K562 (cell line): Measurements from ENCODE around the gene SREBF1. TPM values are rescaled to one million over a fixed set of nuclear protein-coding genes. Genes with fewer than 3 reads are reported as not detected.

ENCODE experiments used
- ARNT ChIP-seq, 2 experiments: fragments of 450-650 bp; IDR thresholded peaks; 2 replicates each; pipeline ENCODE4 v1.6.1; 2016; ENCODE audit warnings: mild to moderate bottlenecking in 1 of 2
- ATF1 ChIP-seq, 2 experiments: fragments of 450-650 bp in 1 of 2; IDR thresholded peaks; 2 replicates each; pipeline ENCODE4 v1.6.1; 2016; ENCODE audit warnings: missing compliant biosample characterization in 1 of 2, missing genetic modification characterization in 1 of 2
- DNMT1 ChIP-seq: fragments of 450-650 bp; IDR thresholded peaks from 2 replicates; pipeline ENCODE4 v1.6.1; 2016; ENCODE audit warnings: antibody characterized with exemption, mild to moderate bottlenecking
- EP300 ChIP-seq: IDR thresholded peaks from 2 replicates; pipeline ENCODE4 v1.6.1; 2012; ENCODE audit warnings: low read length, improper control_type of control experiment
- NR4A1 ChIP-seq, 2 experiments: fragments of 250-450 bp in 1 of 2; fragments of 450-650 bp in 1 of 2; sonication (Bioruptor Pico) in 1 of 2; IDR thresholded peaks; 2 replicates each; pipeline versions ENCODE4 v1.4.0 to v1.6.1; 2016 to 2020; ENCODE audit warnings: mild to moderate bottlenecking in 2 of 2, missing compliant biosample characterization in 1 of 2, missing genetic modification characterization in 1 of 2, moderate library complexity in 1 of 2
- SMAD3 ChIP-seq: fragments of 450-650 bp; formaldehyde crosslinking; conservative IDR thresholded peaks from 2 replicates; pipeline ENCODE4 v1.4.0; 2020; ENCODE audit warnings: mild to moderate bottlenecking
- ZBTB11 ChIP-seq, 3 experiments: fragments of 200-800 bp in 1 of 3; fragments of 250-450 bp in 1 of 3; fragments of 450-650 bp in 1 of 3; sonication (Bioruptor Pico) in 1 of 3; sonication (Bioruptor generic) in 1 of 3; formaldehyde crosslinking in 1 of 3; IDR thresholded peaks; 2 replicates each; pipeline versions ENCODE4 v1.6.1 to v1.8.0; 2016 to 2022; ENCODE audit warnings: mild to moderate bottlenecking in 2 of 3, missing genetic modification characterization in 2 of 3, missing compliant biosample characterization in 1 of 3, moderate library complexity in 1 of 3
- ZFP1 ChIP-seq: fragments of 450-650 bp; formaldehyde crosslinking; IDR thresholded peaks from 2 replicates; pipeline ENCODE4 v1.4.0; 2020; ENCODE audit warnings: mild to moderate bottlenecking, mixed read lengths
- ZFX ChIP-seq: sonication (generic); formaldehyde crosslinking; IDR thresholded peaks from 2 replicates; pipeline ENCODE4 v1.8.0; 2022; ENCODE audit warnings: mild to moderate bottlenecking, missing genetic modification reagents, moderate library complexity
- ZNF740 ChIP-seq, 3 experiments: fragments of 200-800 bp in 1 of 3; sonication (Bioruptor generic) in 1 of 3; sonication (generic) in 1 of 3; formaldehyde crosslinking in 1 of 3; IDR thresholded peaks; 2 replicates each; pipeline versions ENCODE4 v1.6.1 to v1.8.0; 2016 to 2022; ENCODE audit warnings: mild to moderate bottlenecking in 2 of 3, missing compliant biosample characterization in 2 of 3, missing genetic modification characterization in 2 of 3, missing genetic modification reagents in 1 of 3
- polyA plus RNA-seq, 8 experiments: library from polyadenylated mRNA; depleted of rRNA in 4 of 8; stranded (reverse) in 5 of 8; unstranded in 3 of 8; fragments of >200 nt; fragmentation: Nextera tagmentation in 2 of 8; fragmentation: Illumina TruSeq in 1 of 8; extraction: Ambion mirVana in 2 of 8; extraction: Trizol in 1 of 8; gene quantifications; 2 replicates each; pipeline versions ENCODE4 v1.2.1 to v1.2.3, GENCODE V29; 2011 to 2014; ENCODE audit warnings: inconsistent platforms in 1 of 8, missing spikeins in 1 of 8
- total RNA-seq, 7 experiments: library from RNA; depleted of rRNA in 6 of 7; stranded (reverse); fragments of >200 nt in 6 of 7; fragmentation: Illumina TruSeq in 2 of 7; extraction: Trizol in 2 of 7; gene quantifications; 2 replicates each; pipeline versions ENCODE4 v1.2.1 to v1.2.3, GENCODE V29; 2011 to 2021; ENCODE audit warnings: low replicate concordance in 1 of 7
- TF ChIP-seq, protein P1 (sequence below), 2 experiments: fragments of 450-650 bp; IDR thresholded peaks; 2 replicates each; pipeline ENCODE4 v1.6.1; 2018; ENCODE audit warnings: mild to moderate bottlenecking in 2 of 2, low read depth in 1 of 2; ENCODE audit not compliant: partially characterized antibody in 2 of 2
- TF ChIP-seq, protein P2 (sequence below), 3 experiments: IDR thresholded peaks in 2 of 3; conservative IDR thresholded peaks in 1 of 3; 2 replicates each; pipeline ENCODE4 v1.5.1; 2011 to 2012; ENCODE audit warnings: low read length in 3 of 3, mild to moderate bottlenecking in 3 of 3, control low read depth in 2 of 3, improper control_type of control experiment in 1 of 3, inconsistent platforms in 1 of 3, low read depth in 1 of 3, mixed read lengths in 1 of 3, moderate library complexity in 1 of 3; ENCODE audit not compliant: insufficient read depth in 2 of 3
- TF ChIP-seq, protein P3 (sequence below): fragments of 450-650 bp; formaldehyde crosslinking; IDR thresholded peaks from 2 replicates; pipeline ENCODE4 v1.4.0; 2020; ENCODE audit warnings: mild to moderate bottlenecking, moderate library complexity

The SREBF1 gene
- total and polyA plus RNA-seq, 9 of the 15 experiments (the other 6 are each of a cell fraction or from before 2014, with no cell fraction given) = 1.6 to 169 (median 69.4) TPM

GRCh38 chr17:17849845-17850373 lies 13.1 kb upstream of the SREBF1 start (continued):
- TF ChIP-seq ATF1 (CRISPR knock-in tag; IDR thresholded peaks at IDR 0.05) (no peak), ATF1 (tag; IDR thresholded peaks at IDR 0.05) (0 out of 2 replicates have a peak, but pooled peaks have one; percentile 35), DNMT1 (no peak), ARNT (IDR thresholded peaks at IDR 0.05) (no peak), EP300 (peak; percentile 56), ZFP1 (CRISPR knock-in tag) (no peak), ZBTB11 (CRISPR knock-in tag; IDR thresholded peaks at IDR 0.05) (peak in 1 of 3 experiments; percentile 63; a peak in 2 of 6 replicates), ZNF740 (CRISPR knock-in tag; IDR thresholded peaks at IDR 0.05) (no peak), ZNF740 (tag; IDR thresholded peaks at IDR 0.05) (peak in 1 of 2 experiments; percentile 77; a peak in 2 of 4 replicates), ZFX (peak; percentile 63), NR4A1 (CRISPR knock-in tag; IDR thresholded peaks at IDR 0.05) (no peak; the same call in 1 of the 2 replicates), NR4A1 (tag; IDR thresholded peaks at IDR 0.05) (peak; percentile 95), SMAD3 (0 out of 2 replicates have a peak, but pooled peaks have one; percentile 47)
- TF ChIP-seq, protein P1, sequence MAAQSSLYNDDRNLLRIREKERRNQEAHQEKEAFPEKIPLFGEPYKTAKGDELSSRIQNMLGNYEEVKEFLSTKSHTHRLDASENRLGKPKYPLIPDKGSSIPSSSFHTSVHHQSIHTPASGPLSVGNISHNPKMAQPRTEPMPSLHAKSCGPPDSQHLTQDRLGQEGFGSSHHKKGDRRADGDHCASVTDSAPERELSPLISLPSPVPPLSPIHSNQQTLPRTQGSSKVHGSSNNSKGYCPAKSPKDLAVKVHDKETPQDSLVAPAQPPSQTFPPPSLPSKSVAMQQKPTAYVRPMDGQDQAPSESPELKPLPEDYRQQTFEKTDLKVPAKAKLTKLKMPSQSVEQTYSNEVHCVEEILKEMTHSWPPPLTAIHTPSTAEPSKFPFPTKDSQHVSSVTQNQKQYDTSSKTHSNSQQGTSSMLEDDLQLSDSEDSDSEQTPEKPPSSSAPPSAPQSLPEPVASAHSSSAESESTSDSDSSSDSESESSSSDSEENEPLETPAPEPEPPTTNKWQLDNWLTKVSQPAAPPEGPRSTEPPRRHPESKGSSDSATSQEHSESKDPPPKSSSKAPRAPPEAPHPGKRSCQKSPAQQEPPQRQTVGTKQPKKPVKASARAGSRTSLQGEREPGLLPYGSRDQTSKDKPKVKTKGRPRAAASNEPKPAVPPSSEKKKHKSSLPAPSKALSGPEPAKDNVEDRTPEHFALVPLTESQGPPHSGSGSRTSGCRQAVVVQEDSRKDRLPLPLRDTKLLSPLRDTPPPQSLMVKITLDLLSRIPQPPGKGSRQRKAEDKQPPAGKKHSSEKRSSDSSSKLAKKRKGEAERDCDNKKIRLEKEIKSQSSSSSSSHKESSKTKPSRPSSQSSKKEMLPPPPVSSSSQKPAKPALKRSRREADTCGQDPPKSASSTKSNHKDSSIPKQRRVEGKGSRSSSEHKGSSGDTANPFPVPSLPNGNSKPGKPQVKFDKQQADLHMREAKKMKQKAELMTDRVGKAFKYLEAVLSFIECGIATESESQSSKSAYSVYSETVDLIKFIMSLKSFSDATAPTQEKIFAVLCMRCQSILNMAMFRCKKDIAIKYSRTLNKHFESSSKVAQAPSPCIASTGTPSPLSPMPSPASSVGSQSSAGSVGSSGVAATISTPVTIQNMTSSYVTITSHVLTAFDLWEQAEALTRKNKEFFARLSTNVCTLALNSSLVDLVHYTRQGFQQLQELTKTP (IDR thresholded peaks at IDR 0.05; ENCODE audit: low read depth in 1 of 2, partially characterized antibody in 2 of 2) = peak in 1 of 2 experiments; percentile 76
- TF ChIP-seq, protein P2, sequence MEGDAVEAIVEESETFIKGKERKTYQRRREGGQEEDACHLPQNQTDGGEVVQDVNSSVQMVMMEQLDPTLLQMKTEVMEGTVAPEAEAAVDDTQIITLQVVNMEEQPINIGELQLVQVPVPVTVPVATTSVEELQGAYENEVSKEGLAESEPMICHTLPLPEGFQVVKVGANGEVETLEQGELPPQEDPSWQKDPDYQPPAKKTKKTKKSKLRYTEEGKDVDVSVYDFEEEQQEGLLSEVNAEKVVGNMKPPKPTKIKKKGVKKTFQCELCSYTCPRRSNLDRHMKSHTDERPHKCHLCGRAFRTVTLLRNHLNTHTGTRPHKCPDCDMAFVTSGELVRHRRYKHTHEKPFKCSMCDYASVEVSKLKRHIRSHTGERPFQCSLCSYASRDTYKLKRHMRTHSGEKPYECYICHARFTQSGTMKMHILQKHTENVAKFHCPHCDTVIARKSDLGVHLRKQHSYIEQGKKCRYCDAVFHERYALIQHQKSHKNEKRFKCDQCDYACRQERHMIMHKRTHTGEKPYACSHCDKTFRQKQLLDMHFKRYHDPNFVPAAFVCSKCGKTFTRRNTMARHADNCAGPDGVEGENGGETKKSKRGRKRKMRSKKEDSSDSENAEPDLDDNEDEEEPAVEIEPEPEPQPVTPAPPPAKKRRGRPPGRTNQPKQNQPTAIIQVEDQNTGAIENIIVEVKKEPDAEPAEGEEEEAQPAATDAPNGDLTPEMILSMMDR (IDR thresholded peaks at IDR 0.05 in 2 of 3, conservative IDR thresholded peaks at IDR 0.05 in 1 of 3; ENCODE audit: insufficient read depth in 2 of 3, low read depth in 1 of 3, low read length in 3 of 3) = peak; percentile 13 to 53 (median 29); a peak in 3 of 6 replicates
- TF ChIP-seq, protein P3, sequence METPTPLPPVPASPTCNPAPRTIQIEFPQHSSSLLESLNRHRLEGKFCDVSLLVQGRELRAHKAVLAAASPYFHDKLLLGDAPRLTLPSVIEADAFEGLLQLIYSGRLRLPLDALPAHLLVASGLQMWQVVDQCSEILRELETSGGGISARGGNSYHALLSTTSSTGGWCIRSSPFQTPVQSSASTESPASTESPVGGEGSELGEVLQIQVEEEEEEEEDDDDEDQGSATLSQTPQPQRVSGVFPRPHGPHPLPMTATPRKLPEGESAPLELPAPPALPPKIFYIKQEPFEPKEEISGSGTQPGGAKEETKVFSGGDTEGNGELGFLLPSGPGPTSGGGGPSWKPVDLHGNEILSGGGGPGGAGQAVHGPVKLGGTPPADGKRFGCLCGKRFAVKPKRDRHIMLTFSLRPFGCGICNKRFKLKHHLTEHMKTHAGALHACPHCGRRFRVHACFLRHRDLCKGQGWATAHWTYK (CRISPR knock-in tag) = peak; percentile 90; the same call in 1 of the 2 replicates
